ENCODE measurements around the gene GGACT. TPM values are rescaled to one million over a fixed set of nuclear protein-coding genes. Genes with fewer than 3 reads are reported as not detected.

The GGACT gene
- total RNA-seq: 1 to 10 TPM in 5 of 6 donors, under 1 TPM in 1; 0.67 to 8.5 (median 5.7) TPM

- DNase-seq: peak; percentile 69 to 98
- peak within 1 kb of the TSS; percentile 23 to 78 (median 70) for H3K4me3 ChIP-seq
- peak in 1 of 4 donors; percentile 48 for TF ChIP-seq POLR2A (IDR thresholded peaks at IDR 0.05)
- TF ChIP-seq, protein P1, sequence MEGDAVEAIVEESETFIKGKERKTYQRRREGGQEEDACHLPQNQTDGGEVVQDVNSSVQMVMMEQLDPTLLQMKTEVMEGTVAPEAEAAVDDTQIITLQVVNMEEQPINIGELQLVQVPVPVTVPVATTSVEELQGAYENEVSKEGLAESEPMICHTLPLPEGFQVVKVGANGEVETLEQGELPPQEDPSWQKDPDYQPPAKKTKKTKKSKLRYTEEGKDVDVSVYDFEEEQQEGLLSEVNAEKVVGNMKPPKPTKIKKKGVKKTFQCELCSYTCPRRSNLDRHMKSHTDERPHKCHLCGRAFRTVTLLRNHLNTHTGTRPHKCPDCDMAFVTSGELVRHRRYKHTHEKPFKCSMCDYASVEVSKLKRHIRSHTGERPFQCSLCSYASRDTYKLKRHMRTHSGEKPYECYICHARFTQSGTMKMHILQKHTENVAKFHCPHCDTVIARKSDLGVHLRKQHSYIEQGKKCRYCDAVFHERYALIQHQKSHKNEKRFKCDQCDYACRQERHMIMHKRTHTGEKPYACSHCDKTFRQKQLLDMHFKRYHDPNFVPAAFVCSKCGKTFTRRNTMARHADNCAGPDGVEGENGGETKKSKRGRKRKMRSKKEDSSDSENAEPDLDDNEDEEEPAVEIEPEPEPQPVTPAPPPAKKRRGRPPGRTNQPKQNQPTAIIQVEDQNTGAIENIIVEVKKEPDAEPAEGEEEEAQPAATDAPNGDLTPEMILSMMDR (IDR thresholded peaks at IDR 0.05): peak; percentile 78 to 93 (median 92)
- TF ChIP-seq POLR2AphosphoS5 (IDR thresholded peaks at IDR 0.05): no peak
- H3K36me3 ChIP-seq: no peaks in the 10 kb centered on the region
- no peaks in the 10 kb centered on the region for H3K9me3 ChIP-seq
- H3K27me3 ChIP-seq: no peaks in the 10 kb centered on the region
- ATAC-seq (ENCODE audit: low FRiP score in 2 of 2): peak; percentile 89 to 97
- H3K27ac ChIP-seq: peak within 1 kb of the TSS; percentile 71 to 85 (median 77)
- peaks cover 11 to 20% (median 12%) of the 10 kb centered on the region in 4 donors for H3K4me1 ChIP-seq
- 11 to 12% methylated on average over 9 to 47 of the region's 82 CpGs for WGBS, 2 donors
Observed at GRCh38 chr13:100588331-100589177, at the start of gene GGACT. TSS of gene GGACT (minus strand) at chr13:100588789. CDS start at chr13:100532591, 56,198 bp downstream.

- ATAC-seq (ENCODE audit: low FRiP score in 2 of 2) (no peak), DNase-seq (no peak)
- Histone ChIP-seq H3K4me1 (no peaks in the 10 kb centered on the region), H3K27me3 (no peaks in the 10 kb centered on the region), H3K9me3 (no peaks in the 10 kb centered on the region), H3K4me3 (no peak overlapping the region), H3K36me3 (peaks cover 0 to 65% (median 31%) of the 10 kb centered on the region in 4 donors), H3K27ac (no peak overlapping the region)
- TF ChIP-seq POLR2AphosphoS5 (IDR thresholded peaks at IDR 0.05) (no peak), EP300 (IDR thresholded peaks at IDR 0.05) (no peak), POLR2A (IDR thresholded peaks at IDR 0.05) (no peak)
- TF ChIP-seq, protein P1 (IDR thresholded peaks at IDR 0.05): no peak
- WGBS, 2 donors: 86 to 88% methylated on average over 5 of the region's 5 CpGs
Observed at GRCh38 chr13:100637796-100638195, 49.2 kb upstream of the GGACT start.

DNA sequence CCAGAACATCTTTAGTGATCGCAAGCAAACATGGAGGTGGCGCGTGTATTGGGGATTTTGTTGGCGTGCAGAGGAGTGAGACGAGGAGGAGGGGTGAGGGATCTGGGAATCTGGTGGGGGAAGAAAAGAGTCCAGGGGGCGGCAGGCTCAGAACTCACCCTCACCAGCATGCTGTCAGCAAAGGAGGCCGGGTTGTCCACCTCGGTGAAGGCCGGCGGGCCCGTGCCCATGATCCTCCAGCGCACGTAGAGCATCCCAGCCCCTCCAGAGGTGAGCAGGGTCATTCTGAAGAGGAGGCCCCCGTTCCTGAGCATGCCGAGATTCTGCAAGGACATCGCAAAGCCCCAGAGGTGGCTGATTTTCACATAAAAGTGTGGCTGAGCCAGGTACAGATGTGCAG lies 48.8 kb upstream of the GGACT start:
- H3K4me3 ChIP-seq: no peak overlapping the region
- DNase-seq (no peak), ATAC-seq (ENCODE audit: low FRiP score in 2 of 2) (no peak)
- no peaks in the 10 kb centered on the region for H3K9me3 ChIP-seq
- no peak overlapping the region for H3K27ac ChIP-seq
- TF ChIP-seq POLR2A (IDR thresholded peaks at IDR 0.05): no peak
- WGBS, 2 donors: 93 to 97% methylated on average over 15 to 16 of the region's 16 CpGs
- H3K4me1 ChIP-seq: no peaks in the 10 kb centered on the region
- no peaks in the 10 kb centered on the region for H3K27me3 ChIP-seq
- H3K36me3 ChIP-seq: peaks cover 0 to 67% (median 31%) of the 10 kb centered on the region in 4 donors

DNA sequence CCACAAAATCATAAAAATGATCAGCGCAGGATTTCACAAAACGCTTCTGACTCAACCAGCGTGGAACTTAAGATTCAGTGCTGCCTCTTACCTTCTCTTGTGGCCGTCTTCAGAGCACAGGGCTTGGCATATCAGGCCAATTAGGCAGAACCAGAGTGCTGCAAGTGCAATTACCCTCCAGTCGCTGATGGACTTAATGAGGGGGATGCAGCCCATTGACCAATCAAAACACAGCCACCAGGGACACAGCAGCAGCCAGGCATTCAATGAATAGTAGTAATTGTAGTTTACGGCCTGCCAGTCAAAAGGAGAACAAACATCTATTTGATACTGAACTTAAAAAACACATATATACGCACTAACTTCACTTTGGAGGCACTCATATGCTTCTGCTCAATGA lies 47.9 kb upstream of the GGACT start:
- H3K27me3 ChIP-seq: no peaks in the 10 kb centered on the region
- H3K9me3 ChIP-seq: no peaks in the 10 kb centered on the region
- H3K27ac ChIP-seq: no peak overlapping the region
- WGBS, 2 donors: 93 to 98% methylated on average over 5 to 7 of the region's 7 CpGs
- no peak for TF ChIP-seq EP300 (IDR thresholded peaks at IDR 0.05)
- no peak for TF ChIP-seq POLR2A (IDR thresholded peaks at IDR 0.05)
- TF ChIP-seq, protein P1 (IDR thresholded peaks at IDR 0.05): no peak
- no peak for TF ChIP-seq POLR2AphosphoS5 (IDR thresholded peaks at IDR 0.05)
- no peak for ATAC-seq (ENCODE audit: low FRiP score in 2 of 2)
- H3K4me3 ChIP-seq: no peak overlapping the region
- peaks cover 0 to 57% (median 28%) of the 10 kb centered on the region in 4 donors for H3K36me3 ChIP-seq
- no peak for DNase-seq
- H3K4me1 ChIP-seq: no peaks in the 10 kb centered on the region

DNA sequence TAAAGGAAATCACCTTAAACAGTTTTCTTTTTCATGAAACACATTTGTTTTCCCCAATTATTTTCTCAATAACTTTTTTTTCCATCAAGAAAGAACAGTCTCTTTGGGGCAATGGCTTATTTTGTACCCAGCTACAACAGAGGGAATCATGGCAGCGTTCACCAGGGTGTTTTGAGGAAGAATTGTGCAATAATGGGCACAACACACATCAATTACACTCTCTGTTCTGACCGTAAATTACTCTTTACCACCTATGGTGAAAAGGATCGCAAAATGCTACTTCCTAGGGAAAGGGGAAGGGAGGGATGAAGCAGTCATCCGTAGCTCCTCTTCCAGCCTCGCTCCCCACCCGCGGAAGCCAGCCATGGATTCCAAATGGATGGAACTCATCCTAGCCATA lies 47.4 kb upstream of the GGACT start:
- Histone ChIP-seq H3K9me3 (no peaks in the 10 kb centered on the region), H3K36me3 (peaks cover 0 to 55% (median 26%) of the 10 kb centered on the region in 4 donors), H3K4me3 (no peak overlapping the region), H3K4me1 (no peaks in the 10 kb centered on the region), H3K27ac (no peak overlapping the region), H3K27me3 (no peaks in the 10 kb centered on the region)
- ATAC-seq (ENCODE audit: low FRiP score in 2 of 2): no peak
- no peak for DNase-seq
- TF ChIP-seq POLR2AphosphoS5 (IDR thresholded peaks at IDR 0.05) (no peak), POLR2A (IDR thresholded peaks at IDR 0.05) (no peak), EP300 (IDR thresholded peaks at IDR 0.05) (no peak)
- TF ChIP-seq, protein P1 (IDR thresholded peaks at IDR 0.05): no peak
- WGBS, 2 donors: 94 to 96% methylated on average over 7 of the region's 7 CpGs
